Measurements from ENCODE around the gene TSHZ3. TPM values are rescaled to one million over a fixed set of nuclear protein-coding genes. Genes with fewer than 3 reads are reported as not detected.

TSHZ3 gene
- 1 to 10 TPM; 1.3 to 5.1 TPM for total RNA-seq

DNA sequence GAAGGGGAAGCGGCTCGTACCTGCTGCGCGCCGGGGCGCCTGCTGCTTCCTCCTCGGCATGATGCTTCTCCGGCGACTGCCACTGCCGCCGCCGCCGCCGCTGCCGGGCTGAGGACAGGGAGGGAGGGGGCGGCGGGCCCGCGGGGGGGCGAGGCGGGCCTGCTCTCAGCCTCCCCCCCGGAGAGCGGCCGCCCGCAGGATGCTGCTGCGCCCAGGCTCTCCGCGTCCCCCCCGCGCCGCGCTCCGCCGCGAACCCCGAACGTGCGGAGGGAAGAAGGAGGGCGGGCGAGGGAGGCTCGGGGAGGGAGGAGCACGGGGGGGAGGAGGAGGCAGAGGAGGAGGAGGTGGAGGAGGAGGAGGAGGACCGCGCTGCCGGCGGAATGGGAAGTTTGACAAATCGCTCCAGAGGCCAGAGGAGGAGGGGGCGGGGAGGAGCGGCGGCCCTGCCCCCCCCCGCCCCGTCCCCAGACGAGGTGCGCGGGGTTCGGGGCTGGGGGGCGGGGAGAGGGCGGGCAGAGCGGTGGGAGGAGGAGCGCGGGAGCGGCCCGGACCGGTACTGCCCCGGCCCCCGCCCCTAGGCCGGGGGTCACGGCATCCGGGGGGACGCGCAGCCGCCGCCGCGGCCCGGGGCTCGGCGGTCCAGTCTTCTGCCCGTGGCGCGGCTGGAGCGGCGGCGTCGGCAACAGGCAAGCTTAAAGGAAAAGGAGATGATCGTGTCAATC, at the start of gene TSHZ3:
TSS of gene TSHZ3 (minus strand) at position 277 of the 722 bp plus-strand sequence. CDS start at position 60, 217 bp downstream.
- Histone ChIP-seq H3K9ac (ENCODE audit: low read depth in 2 of 2, low read length in 2 of 2) (peak within 1 kb of the TSS; percentile 46 to 76), H3K36me3 (no peaks in the 10 kb centered on the region), H3K4me3 (peak within 1 kb of the TSS; percentile 67), H3K27me3 (peaks cover 54% of the 10 kb centered on the region), H3K9me3 (no peaks in the 10 kb centered on the region), H3K4me1 (no peaks in the 10 kb centered on the region), H3K27ac (peak within 1 kb of the TSS; percentile 79)
- no peak for TF ChIP-seq CTCF (IDR thresholded peaks at IDR 0.05)
- intact Hi-C loops (cut with DNase I): no loop called here
- DNase-seq: peak; percentile 67

GRCh38 chr19:31397308-31397707, 48.1 kb upstream of the TSHZ3 start:
- H3K4me3 ChIP-seq: no peak overlapping the region
- H3K9ac ChIP-seq (ENCODE audit: low read depth in 2 of 2, low read length in 2 of 2): no peak overlapping the region
- no peak for TF ChIP-seq CTCF (IDR thresholded peaks at IDR 0.05)
- no peaks in the 10 kb centered on the region for H3K4me1 ChIP-seq
- intact Hi-C loops (cut with DNase I): no loop called here
- H3K27ac ChIP-seq: no peak overlapping the region
- no peaks in the 10 kb centered on the region for H3K36me3 ChIP-seq
- no peaks in the 10 kb centered on the region for H3K27me3 ChIP-seq
- no peak for DNase-seq
- H3K9me3 ChIP-seq: no peaks in the 10 kb centered on the region

DNA sequence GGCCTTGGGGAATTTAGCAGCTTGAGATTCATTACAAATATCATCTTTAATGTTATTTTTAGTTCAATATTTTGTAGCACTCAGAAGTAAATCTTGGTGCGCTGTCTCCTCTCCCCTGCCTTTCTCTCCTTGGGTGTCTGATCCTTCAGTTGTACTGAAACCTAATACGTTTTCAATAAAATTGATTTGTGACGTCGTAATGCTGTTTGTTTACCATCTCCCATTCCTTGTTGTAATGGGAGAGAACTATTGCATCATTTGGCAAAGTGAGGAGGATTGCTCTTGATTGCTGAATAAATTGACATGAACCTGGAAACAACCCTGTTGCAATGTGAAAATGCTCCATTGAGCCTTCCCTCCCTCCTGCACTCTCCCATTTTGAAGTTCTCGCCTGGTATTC, 43.2 kb upstream of the TSHZ3 start:
- Histone ChIP-seq H3K9ac (ENCODE audit: low read depth in 2 of 2, low read length in 2 of 2) (no peak overlapping the region), H3K4me1 (no peaks in the 10 kb centered on the region), H3K36me3 (no peaks in the 10 kb centered on the region), H3K4me3 (no peak overlapping the region), H3K27ac (no peak overlapping the region), H3K9me3 (no peaks in the 10 kb centered on the region), H3K27me3 (no peaks in the 10 kb centered on the region)
- DNase-seq: no peak
- TF ChIP-seq CTCF (IDR thresholded peaks at IDR 0.05): no peak
- intact Hi-C loops (cut with DNase I): no loop called here

DNA sequence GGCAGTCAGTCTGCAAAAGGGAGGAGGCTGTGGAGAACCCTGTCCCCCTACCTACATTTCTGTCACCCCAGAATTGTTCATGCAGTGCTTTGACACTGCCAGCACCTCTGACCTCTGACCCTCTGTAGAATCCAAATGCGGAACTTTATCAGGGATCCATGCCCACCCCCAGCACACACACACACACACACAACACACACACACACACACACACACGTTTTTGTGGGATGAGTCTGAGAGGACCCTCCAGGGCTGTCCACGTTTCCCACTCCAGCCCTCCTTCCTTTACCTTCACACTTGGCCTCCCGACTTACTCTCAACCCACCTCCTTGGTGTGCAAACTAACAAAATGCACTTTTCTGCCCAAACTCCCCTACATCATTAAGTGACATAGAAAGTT, 42.3 kb upstream of the TSHZ3 start:
- Histone ChIP-seq H3K27me3 (no peaks in the 10 kb centered on the region), H3K9me3 (no peaks in the 10 kb centered on the region), H3K36me3 (no peaks in the 10 kb centered on the region), H3K9ac (ENCODE audit: low read depth in 2 of 2, low read length in 2 of 2) (no peak overlapping the region), H3K4me3 (no peak overlapping the region), H3K4me1 (no peaks in the 10 kb centered on the region), H3K27ac (no peak overlapping the region)
- DNase-seq: no peak
- TF ChIP-seq CTCF (IDR thresholded peaks at IDR 0.05): no peak
- intact Hi-C loops (cut with DNase I): no loop called here

DNA sequence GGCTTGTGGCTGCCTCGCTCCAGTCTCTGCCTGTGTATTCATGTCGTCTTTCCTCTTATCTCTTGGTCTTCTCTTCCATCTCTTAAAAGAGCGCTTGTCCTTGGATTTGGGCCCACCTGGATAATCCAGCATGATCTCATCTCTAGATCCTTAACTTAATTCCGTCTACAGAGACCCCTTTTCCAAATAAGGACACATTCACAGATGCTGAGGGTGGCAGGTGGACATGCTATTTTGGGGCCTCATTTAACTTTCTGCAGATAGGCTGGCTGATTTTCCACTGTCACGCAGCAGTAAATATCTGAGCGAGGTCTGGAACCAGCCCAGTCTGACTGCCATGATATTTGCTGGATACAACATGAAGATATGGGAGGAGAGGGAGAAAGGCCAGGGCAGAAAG, 41.5 kb upstream of the TSHZ3 start:
- H3K36me3 ChIP-seq: no peaks in the 10 kb centered on the region
- no peak overlapping the region for H3K4me3 ChIP-seq
- TF ChIP-seq CTCF (IDR thresholded peaks at IDR 0.05): no peak
- intact Hi-C loops (cut with DNase I): no loop called here
- H3K9ac ChIP-seq (ENCODE audit: low read depth in 2 of 2, low read length in 2 of 2): no peak overlapping the region
- H3K27me3 ChIP-seq: no peaks in the 10 kb centered on the region
- no peak overlapping the region for H3K27ac ChIP-seq
- DNase-seq: no peak
- H3K9me3 ChIP-seq: no peaks in the 10 kb centered on the region
- no peaks in the 10 kb centered on the region for H3K4me1 ChIP-seq
